ENCODE results near the gene TSKS.

The TSKS gene

GRCh38 chr19:49713236-49713845, 49.8 kb downstream of the TSKS start:
- DNase-seq = no peak

GRCh38 chr19:49712397-49712859, 50.7 kb downstream of the TSKS start:
- DNase-seq = no peak

DNA sequence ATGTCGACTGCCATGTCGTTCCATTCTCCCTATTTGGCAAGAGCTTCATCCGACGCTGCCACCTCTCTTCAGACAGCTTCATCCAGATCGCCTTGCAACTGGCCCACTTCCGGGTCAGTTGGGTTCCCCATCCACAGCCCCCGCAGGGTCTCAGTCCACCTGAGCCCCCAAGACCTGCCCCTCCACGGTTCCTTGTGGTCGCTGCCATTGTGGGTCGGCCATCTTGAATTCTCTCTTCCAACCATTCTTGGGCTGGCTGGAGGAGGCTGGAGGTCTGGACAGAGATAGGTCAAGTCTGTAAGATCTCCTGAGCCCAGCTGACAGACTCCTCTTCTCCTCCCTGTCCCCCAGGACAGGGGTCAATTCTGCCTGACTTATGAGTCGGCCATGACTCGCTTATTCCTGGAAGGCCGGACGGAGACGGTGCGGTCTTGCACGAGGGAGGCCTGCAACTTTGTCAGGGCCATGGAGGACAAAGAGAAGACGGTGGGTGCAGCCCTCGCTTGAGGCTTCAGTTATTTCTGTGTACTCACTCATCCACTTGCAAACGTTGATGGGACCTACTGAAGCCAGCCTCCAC, 52.6 kb downstream of the TSKS start:
- no peak for DNase-seq

- no peak for DNase-seq
These were observed 57.2 kb downstream of the TSKS start for GRCh38 chr19:49705919-49706318.

DNA sequence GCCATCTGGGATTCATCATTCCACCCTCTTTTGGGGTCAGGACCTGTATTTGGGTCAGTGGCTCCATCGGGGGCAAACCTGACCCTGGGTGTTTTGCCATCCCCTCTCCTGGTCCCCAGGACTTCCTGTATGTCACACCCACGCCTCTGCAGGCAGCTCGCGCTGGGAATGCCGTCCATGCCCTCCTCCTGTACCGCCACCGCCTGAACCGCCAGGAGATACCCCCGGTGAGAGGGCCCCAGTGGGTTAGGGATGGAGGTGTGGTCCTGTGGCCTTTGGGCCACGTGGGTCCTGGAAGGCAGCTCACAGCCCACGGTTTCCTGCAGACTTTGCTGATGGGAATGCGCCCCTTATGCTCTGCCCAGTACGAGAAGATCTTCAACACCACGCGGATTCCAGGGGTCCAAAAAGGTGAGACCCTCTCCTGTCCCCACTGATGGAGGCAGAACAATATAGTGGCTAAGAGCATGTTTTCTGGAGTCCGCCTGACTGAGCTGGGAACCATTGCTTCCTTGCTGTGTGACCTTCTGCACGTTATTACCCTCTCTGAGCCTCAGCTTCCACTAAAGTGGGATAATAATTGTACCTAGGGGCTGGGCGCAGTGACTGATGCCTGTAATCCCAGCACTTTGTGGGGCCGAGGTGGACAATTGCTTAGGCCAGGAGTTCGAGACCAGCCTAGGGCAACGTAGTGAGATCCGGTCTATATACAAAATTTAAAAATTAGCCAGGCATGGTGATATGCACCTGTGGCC, 58.0 kb downstream of the TSKS start:
- DNase-seq = no peak

- no peak for DNase-seq
These were observed 61.8 kb downstream of the TSKS start for GRCh38 chr19:49701271-49701786.

GRCh38 chr19:49700563-49700962, 62.5 kb downstream of the TSKS start:
- DNase-seq = no peak

DNA sequence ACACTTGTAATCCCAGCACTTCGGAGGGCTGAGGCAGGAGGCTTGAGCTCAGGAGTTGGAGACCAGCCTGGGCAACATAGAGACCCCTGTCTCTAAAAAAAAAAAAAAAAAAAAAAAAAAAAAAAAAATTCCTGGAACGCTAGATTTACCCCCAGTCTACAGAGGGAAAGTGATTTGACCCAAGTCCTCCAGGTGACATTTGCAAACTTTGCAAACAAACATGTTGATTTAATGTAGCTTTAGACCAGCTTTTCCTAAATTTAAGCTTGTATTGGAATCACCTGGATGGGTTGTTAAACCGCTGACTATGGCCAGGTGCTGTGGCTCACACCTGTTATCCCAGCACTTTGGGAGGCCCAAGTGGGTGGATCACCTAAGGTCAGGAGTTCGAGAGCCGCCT, 63.7 kb downstream of the TSKS start:
- DNase-seq = no peak

DNA sequence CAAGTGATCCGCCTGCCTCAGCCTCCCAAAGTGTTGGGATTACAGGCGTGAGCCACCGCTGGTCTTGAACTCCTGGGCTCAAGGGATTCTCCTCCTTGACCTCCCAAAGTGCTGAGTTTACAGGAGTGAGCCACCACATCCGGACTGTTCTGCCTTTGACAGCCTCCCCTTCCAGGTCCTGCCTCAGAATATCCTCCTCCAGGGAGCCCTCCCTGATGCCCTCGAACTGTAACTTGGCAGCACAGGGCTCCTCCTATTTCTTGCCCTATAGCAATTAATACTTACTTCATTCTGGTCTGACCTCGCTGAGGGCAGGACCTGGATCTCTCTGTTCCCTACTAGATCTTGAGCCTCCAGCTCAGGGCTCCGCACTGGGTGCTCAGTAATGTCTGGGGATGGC, 66.2 kb downstream of the TSKS start:
- no peak for DNase-seq

- DNase-seq = no peak
These were observed 67.0 kb downstream of the TSKS start for GRCh38 chr19:49696115-49696514.

DNA sequence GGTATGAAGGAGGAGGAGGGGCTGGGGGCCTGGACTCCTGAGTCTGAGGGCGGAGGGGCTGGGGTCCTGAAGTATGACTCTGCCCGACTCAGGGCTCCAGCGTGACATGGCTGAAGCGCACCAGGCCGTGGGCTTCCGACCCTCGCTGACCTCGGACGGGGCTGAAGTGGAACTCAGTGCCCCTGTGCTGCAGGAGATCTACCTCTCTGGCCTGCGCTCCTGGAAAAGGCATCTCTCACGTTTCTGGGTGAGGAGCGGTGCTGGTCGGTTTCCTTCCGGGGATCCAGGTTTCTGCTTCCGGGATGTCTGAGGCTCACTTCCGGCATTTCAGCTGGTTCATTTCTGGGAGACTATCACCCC, 71.0 kb downstream of the TSKS start:
- no peak for DNase-seq

DNA sequence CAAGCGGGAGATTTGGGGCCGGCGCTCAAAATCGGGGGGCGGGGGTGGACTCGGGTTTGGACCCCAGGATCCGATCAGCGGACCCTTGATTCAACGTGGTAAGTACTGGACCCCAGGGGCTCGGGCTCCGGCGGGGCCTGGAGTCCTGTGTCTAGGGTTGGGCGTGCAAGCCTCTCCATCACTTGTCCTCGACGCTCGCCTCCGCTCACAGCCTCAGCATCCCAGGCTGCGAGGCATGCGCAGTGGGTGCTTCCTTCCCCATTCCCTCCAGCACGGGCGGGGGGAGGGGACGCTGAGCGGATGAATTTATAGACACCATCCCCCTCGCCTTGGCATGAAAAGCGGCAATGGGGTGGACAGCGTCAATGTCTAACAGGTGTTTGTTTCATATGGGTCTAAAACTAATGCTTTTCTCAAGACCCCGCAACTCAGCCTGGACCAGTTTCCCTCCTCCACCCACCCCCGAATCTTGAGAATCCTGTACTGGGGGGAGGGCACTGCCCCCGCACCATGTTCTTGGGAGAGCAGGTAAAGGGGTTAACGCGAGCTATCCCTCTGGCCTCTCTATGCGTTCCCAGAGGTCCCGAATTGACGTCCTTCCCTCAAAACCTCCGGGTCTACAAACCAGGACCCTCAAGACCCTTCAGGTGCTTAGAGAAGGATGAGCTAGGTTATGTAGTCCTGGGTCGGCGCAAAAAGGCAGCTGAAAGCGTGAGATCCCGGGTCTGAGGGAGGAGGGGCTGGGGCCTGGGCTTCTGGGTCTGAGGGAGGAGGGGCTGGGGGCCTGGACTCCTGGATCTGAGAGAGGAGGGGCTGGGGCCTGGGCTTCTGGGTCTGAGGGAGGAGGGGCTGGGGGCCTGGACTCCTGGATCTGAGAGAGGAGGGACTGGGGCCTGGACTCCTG, 71.6 kb downstream of the TSKS start:
- DNase-seq = no peak

DNA sequence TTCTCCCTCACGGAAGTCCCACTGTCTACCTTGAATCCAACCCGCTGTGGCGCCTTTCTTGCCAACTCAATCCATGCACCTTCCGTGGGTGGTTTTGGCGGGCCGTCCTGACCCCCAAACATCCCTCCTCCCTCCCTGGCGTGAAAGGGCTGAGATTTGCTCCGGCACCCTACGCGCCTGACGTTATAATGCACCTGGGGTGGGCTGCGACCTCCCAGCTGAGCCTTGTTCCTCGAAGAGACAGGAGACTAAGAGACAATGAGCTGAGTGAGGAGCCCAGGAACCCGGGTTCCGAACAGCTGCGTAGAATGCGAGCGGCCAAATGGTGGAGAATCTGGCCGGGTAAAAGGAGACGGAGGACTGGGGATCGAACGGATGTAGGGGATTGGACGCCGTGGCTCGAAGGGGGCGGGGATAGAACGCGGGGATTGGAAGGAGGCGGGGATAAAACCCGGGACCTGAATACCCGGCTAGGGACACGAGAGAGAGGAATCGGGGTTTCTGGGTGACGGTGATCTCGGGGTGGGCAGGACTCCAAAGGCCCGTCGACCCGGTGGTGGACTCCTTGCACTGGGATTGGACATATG, 72.4 kb downstream of the TSKS start, which contains the start of gene CPT1C:
TSS of gene CPT1C (plus strand) at position 461 of the 587 bp plus-strand sequence. CDS start 1,137 bp downstream, outside the sequence.
- DNase-seq = no peak

GRCh38 chr19:49690079-49690655, 72.9 kb downstream of the TSKS start:
- no peak for DNase-seq

All from Kasumi-1 (cell line).